Keratinocyte (primary cell): ENCODE data around the gene GCNT1. TPM values are rescaled to one million over a fixed set of nuclear protein-coding genes. Genes with fewer than 3 reads are reported as not detected.

Experiments
- DNase-seq: peaks from one replicate; pipeline ENCODE4 v3.0.0-alpha.2; 2011; ENCODE audit warnings: low read depth, missing footprints, low spot score
- FAIRE-seq: peaks from 2 replicates; lab custom pipeline; 2011; peaks lifted over from hg19 to GRCh38; lab: Jason Lieb, UNC
- H2AFZ ChIP-seq: 2 replicates; pipeline ENCODE4 v1.6.0; 2012; ENCODE audit warnings: low read length, control low read depth, inconsistent platforms; ENCODE audit not compliant: control insufficient read depth
- H3K27ac ChIP-seq: 2 replicates; pipeline ENCODE4 v1.5.1; 2011; ENCODE audit warnings: low read length; ENCODE audit not compliant: control insufficient read depth, insufficient read depth
- H3K27me3 ChIP-seq: 3 replicates; pipeline ENCODE4 v1.6.0; 2011; ENCODE audit warnings: low read length; ENCODE audit not compliant: control insufficient read depth, insufficient read depth; ENCODE audit errors: extremely low read depth
- H3K36me3 ChIP-seq, 2 experiments: 2 replicates in 1 of 2; 3 replicates in 1 of 2; pipeline ENCODE4 v1.5.1; 2011; ENCODE audit warnings: low read length in 2 of 2, mild to moderate bottlenecking in 1 of 2; ENCODE audit not compliant: control insufficient read depth in 2 of 2, insufficient read depth in 2 of 2; ENCODE audit errors: extremely low read depth in 1 of 2
- H3K4me1 ChIP-seq: 3 replicates; pipeline ENCODE4 v1.5.1; 2011; ENCODE audit warnings: low read length; ENCODE audit not compliant: control insufficient read depth, insufficient read depth; ENCODE audit errors: extremely low read depth
- H3K4me2 ChIP-seq: 3 replicates; pipeline ENCODE4 v1.6.0; 2011; ENCODE audit warnings: low read depth, low read length; ENCODE audit not compliant: control insufficient read depth, insufficient read depth; ENCODE audit errors: extremely low read depth
- H3K4me3 ChIP-seq, 3 experiments: fragments of 200-600 bp in 1 of 3; sonication (generic) in 1 of 3; 2 replicates in 2 of 3; 3 replicates in 1 of 3; pipeline ENCODE4 v1.5.1; 2011 to 2016; ENCODE audit warnings: low read length in 3 of 3, mild to moderate bottlenecking in 3 of 3, control low read depth in 2 of 3, inconsistent platforms in 1 of 3, low read depth in 1 of 3, mixed read lengths in 1 of 3, mixed run types in 1 of 3, moderate library complexity in 1 of 3; ENCODE audit not compliant: control insufficient read depth in 2 of 3, insufficient read depth in 2 of 3; ENCODE audit errors: extremely low read depth in 1 of 3
- H3K79me2 ChIP-seq: 2 replicates; pipeline ENCODE4 v1.6.0; 2012; ENCODE audit warnings: low read length; ENCODE audit not compliant: control insufficient read depth, insufficient read depth
- H3K9ac ChIP-seq: 3 replicates; pipeline ENCODE4 v1.6.0; 2011; ENCODE audit warnings: low read length; ENCODE audit not compliant: control insufficient read depth, insufficient read depth; ENCODE audit errors: extremely low read depth
- H3K9me1 ChIP-seq: 3 replicates; pipeline ENCODE4 v1.6.0; 2011; ENCODE audit warnings: low read length; ENCODE audit not compliant: control insufficient read depth, insufficient read depth; ENCODE audit errors: extremely low read depth
- H3K9me3 ChIP-seq: 2 replicates; pipeline ENCODE4 v1.5.1; 2012; ENCODE audit warnings: low read depth, low read length; ENCODE audit not compliant: control insufficient read depth
- H4K20me1 ChIP-seq: 3 replicates; pipeline ENCODE4 v1.6.0; 2011; ENCODE audit warnings: low read length; ENCODE audit not compliant: control insufficient read depth, insufficient read depth; ENCODE audit errors: extremely low read depth
- CTCF ChIP-seq, 3 experiments: IDR thresholded peaks in 1 of 3; conservative IDR thresholded peaks in 1 of 3; optimal IDR thresholded peaks in 1 of 3; 2 replicates in 2 of 3; 3 replicates in 1 of 3; pipeline versions ENCODE3 to v1.5.1; 2011; ENCODE audit warnings: low read length in 3 of 3, mild to moderate bottlenecking in 3 of 3, moderate library complexity in 2 of 3, control low read depth in 1 of 3, inconsistent platforms in 1 of 3; ENCODE audit not compliant: insufficient read depth in 2 of 3; ENCODE audit errors: extremely low read depth in 1 of 3
- EZH2 ChIP-seq: IDR thresholded peaks from one replicate; pipeline ENCODE4 v1.6.1; 2012; ENCODE audit warnings: inconsistent platforms, mild to moderate bottlenecking, low read length, moderate library complexity
- dilution Hi-C: fragments of 300-500 bp; cut with MboI; formaldehyde crosslinking; loops from one replicate; pipeline ENCODE4 v1.7.0; 2020; ENCODE audit warnings: low sequenced_read_pairs; ENCODE audit not compliant: extremely low pct_ligation_motif_present
- polyA plus RNA-seq, 5 experiments: library from polyadenylated mRNA; depleted of rRNA in 3 of 5; stranded (reverse) in 3 of 5; stranded (forward) in 1 of 5; unstranded in 1 of 5; fragments of >200 nt; gene quantifications; 1 replicate in 1 of 5; 2 replicates in 3 of 5; 3 replicates in 1 of 5; pipeline versions ENCODE4 v1.2.1 to v1.2.3, GENCODE V29; 2011 to 2012; ENCODE audit warnings: missing spikeins in 2 of 5, low read depth in 1 of 5, low replicate concordance in 1 of 5

The GCNT1 gene
- polyA plus RNA-seq, 1 donor (not counting 4 experiments of a cell fraction or from before 2014, with no cell fraction given) = 7.5 TPM

GRCh38 chr9:76542360-76542759 lies 83.4 kb downstream of the GCNT1 start:
- H4K20me1 ChIP-seq = no peaks in the 10 kb centered on the region
- no peak overlapping the region for H3K27ac ChIP-seq
- H3K9me1 ChIP-seq = no peaks in the 10 kb centered on the region
- H3K9me3 ChIP-seq = no peaks in the 10 kb centered on the region
- FAIRE-seq = no peak
- H2AFZ ChIP-seq = no peak overlapping the region
- no peaks in the 10 kb centered on the region for H3K4me1 ChIP-seq
- dilution Hi-C loops = no loop called here
- H3K79me2 ChIP-seq = no peaks in the 10 kb centered on the region
- H3K4me2 ChIP-seq = no peak overlapping the region
- no peaks in the 10 kb centered on the region for H3K36me3 ChIP-seq
- no peaks in the 10 kb centered on the region for H3K27me3 ChIP-seq
- no peak overlapping the region for H3K4me3 ChIP-seq
- no peak overlapping the region for H3K9ac ChIP-seq
- TF ChIP-seq CTCF (optimal IDR thresholded peaks at IDR 0.05 in 1 of 3, IDR thresholded peaks at IDR 0.05 in 1 of 3, conservative IDR thresholded peaks at IDR 0.05 in 1 of 3; ENCODE audit: extremely low read depth in 1 of 3, insufficient read depth in 2 of 3, low read length in 3 of 3) (no peak), EZH2 (no peak)
- DNase-seq = no peak

- no peaks in the 10 kb centered on the region for H3K9me1 ChIP-seq
- no peaks in the 10 kb centered on the region for H3K36me3 ChIP-seq
- H2AFZ ChIP-seq = no peak overlapping the region
- H3K9me3 ChIP-seq = no peaks in the 10 kb centered on the region
- TF ChIP-seq EZH2 (no peak), CTCF (optimal IDR thresholded peaks at IDR 0.05 in 1 of 3, IDR thresholded peaks at IDR 0.05 in 1 of 3, conservative IDR thresholded peaks at IDR 0.05 in 1 of 3; ENCODE audit: extremely low read depth in 1 of 3, insufficient read depth in 2 of 3, low read length in 3 of 3) (no peak)
- no peak for FAIRE-seq
- H3K79me2 ChIP-seq = no peaks in the 10 kb centered on the region
- DNase-seq = no peak
- no peak overlapping the region for H3K4me3 ChIP-seq
- no peaks in the 10 kb centered on the region for H3K4me1 ChIP-seq
- no peak overlapping the region for H3K4me2 ChIP-seq
- no peaks in the 10 kb centered on the region for H3K27me3 ChIP-seq
- no peak overlapping the region for H3K27ac ChIP-seq
- H3K9ac ChIP-seq = no peak overlapping the region
- dilution Hi-C loops = no loop called here
- H4K20me1 ChIP-seq = no peaks in the 10 kb centered on the region
Measured at GRCh38 chr9:76545191-76545590, 86.2 kb downstream of the GCNT1 start.
